Activated T-cell treated with anti-CD3 and anti-CD28 coated beads, Interleukin-2, amount 50 U/mL, for 4 hours (primary cell): Measurements from ENCODE around the gene NSUN3. TPM values are rescaled to one million over a fixed set of nuclear protein-coding genes. Genes with fewer than 3 reads are reported as not detected.
"Not testable (repeated sequence)": the region's sequence is repeated elsewhere in the genome, so short reads cannot be mapped to it uniquely, and the experiment has no call there.

ENCODE experiments used
- ATAC-seq, 2 donors: fragments of 200-7000 bp; cut with Tn5 transposase; one replicate each; pipeline ENCODE4 v1.10.0; 2021
- DNase-seq: peaks from one replicate; pipeline ENCODE4 v3.0.0-alpha.2; 2020
- H3K27me3 Mint-ChIP-seq: one replicate; pipeline ENCODE4 v1.8.0; 2021; ENCODE audit warnings: low read depth, mixed read lengths
- H3K36me3 Mint-ChIP-seq: one replicate; pipeline ENCODE4 v1.8.0; 2022; ENCODE audit warnings: mixed read lengths; ENCODE audit not compliant: insufficient read depth
- H3K4me1 Mint-ChIP-seq: one replicate; pipeline ENCODE4 v1.8.0; 2021; ENCODE audit warnings: low read depth, mixed read lengths
- H3K4me3 Mint-ChIP-seq: one replicate; pipeline ENCODE4 v1.8.0; 2021; ENCODE audit warnings: mild to moderate bottlenecking, moderate library complexity, mixed read lengths
- H3K9me3 Mint-ChIP-seq: one replicate; pipeline ENCODE4 v1.8.0; 2021; ENCODE audit warnings: mixed read lengths
- total RNA-seq, 3 donors: library from RNA; stranded (reverse); gene quantifications; one replicate each; pipeline ENCODE4 v1.2.1, GENCODE V29; 2021

NSUN3 gene
- total RNA-seq, 3 donors from 2014 or later = 14.0 to 19.3 (median 14.5) TPM

DNA sequence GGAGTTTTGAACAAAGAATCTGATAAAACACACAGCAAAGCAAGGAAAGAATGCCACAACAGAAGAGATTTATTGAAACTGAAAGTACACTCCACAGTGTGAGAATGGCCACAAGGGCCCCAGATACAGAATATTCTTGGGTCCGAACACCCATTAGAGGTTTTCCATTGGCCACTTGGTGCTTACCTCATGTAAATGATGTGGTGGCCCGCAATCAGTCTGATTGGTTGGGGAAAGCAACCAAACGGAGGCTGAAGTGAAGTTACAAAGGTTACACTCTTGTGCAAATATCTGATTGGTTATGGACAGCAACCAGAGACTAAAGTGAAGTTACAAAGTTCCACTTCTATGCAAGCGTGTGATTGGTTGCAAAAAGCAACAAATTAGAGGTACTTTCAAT, 20.4 kb downstream of the NSUN3 start:
- DNase-seq (no peak), ATAC-seq (no peak)
- Mint-ChIP-seq H3K27me3 (no peaks in the 10 kb centered on the region), H3K4me3 (no peak overlapping the region), H3K9me3 (no peaks in the 10 kb centered on the region), H3K36me3 (peaks cover 23% of the 10 kb centered on the region), H3K4me1 (peaks cover 37% of the 10 kb centered on the region)

DNA sequence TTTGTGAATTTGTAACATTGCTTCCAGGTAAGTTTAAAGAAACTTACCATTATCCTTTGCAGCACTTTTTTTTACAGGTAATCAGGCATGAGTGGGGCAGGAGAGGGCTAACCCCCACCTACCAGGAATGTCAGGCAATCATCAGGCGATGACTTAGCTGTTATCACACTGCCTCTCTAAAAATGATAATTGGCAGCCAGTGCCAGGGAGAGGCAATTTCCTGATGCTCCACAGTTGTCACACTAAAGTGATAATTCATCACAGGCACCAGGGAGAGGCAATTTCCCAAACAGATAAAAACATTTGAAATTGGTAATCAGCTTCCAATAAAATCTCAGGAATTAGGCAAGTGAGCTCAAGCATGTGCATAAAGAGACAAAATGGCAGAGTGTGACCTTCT, 26.3 kb downstream of the NSUN3 start:
- Mint-ChIP-seq H3K4me1 (peaks cover 2% of the 10 kb centered on the region), H3K4me3 (no peak overlapping the region), H3K36me3 (peaks cover 30% of the 10 kb centered on the region), H3K27me3 (no peaks in the 10 kb centered on the region), H3K9me3 (no peaks in the 10 kb centered on the region)
- ATAC-seq = no peak
- no peak for DNase-seq

DNA sequence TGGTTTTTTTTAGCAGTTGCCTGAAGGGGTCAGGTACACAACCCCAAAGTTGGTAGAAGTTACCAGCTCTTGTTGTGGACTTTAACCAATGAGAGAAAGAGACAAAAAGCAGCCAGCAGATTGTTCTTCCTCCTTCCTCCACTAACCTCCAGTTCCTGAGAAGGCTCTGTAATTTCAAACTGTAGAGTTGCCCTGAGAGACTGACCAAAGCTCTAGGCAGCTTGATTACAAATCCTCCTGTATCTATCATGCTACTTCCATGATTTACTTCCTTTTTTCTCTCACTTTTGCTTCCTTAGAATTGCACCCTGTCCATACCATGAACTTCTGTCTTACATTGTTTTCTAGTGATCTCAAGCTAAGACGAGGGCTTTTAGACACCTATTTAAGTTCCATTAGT, 29.2 kb downstream of the NSUN3 start:
- Mint-ChIP-seq H3K9me3 (no peaks in the 10 kb centered on the region), H3K4me1 (peaks cover 2% of the 10 kb centered on the region), H3K4me3 (no peak overlapping the region), H3K36me3 (peaks cover 34% of the 10 kb centered on the region), H3K27me3 (no peaks in the 10 kb centered on the region)
- DNase-seq (no peak), ATAC-seq (no peak)

DNA sequence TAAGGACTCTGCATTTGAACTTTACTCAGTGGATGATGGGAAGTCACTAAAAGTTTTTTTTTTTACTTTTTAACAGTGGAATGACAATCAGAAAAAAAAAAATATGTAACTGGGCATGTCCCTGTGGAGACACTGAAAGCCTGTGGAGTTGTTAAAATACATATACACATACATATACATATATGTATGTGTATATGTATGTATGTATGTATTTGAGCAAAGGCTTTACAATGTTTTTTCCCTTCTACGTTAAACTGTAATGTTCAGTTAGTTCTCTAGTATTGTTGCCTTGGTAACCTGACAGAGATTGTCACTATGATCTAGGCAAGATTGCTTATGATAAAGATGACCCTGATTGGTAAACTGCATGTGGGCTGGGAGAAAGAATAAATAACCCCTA, 30.3 kb downstream of the NSUN3 start:
- Mint-ChIP-seq H3K27me3 (no peaks in the 10 kb centered on the region), H3K4me1 (no peaks in the 10 kb centered on the region), H3K9me3 (no peaks in the 10 kb centered on the region), H3K36me3 (peaks cover 38% of the 10 kb centered on the region), H3K4me3 (no peak overlapping the region)
- ATAC-seq = no peak
- no peak for DNase-seq

DNA sequence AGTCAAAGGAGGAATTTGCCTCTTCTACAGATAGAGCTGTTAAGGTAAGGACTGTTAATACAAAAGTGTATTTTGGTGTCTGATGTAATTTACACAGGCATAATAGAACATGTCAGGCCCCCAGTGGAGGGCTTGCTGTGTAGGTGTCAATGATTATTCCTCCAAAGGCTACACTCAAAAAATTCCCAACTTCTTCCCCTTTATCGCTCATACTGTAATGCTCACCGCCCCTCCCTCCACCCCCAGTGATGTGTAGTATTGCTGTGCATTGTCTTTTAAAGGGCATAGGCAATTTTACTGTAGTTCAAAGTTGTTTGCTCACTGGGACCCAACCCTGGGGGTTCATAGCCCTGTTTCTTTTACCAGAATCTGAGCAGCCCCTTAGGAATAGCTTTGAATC, 32.2 kb downstream of the NSUN3 start:
- Mint-ChIP-seq H3K4me1 (no peaks in the 10 kb centered on the region), H3K36me3 (peaks cover 45% of the 10 kb centered on the region), H3K4me3 (no peak overlapping the region), H3K27me3 (no peaks in the 10 kb centered on the region), H3K9me3 (no peaks in the 10 kb centered on the region)
- DNase-seq (no peak), ATAC-seq (no peak)

DNA sequence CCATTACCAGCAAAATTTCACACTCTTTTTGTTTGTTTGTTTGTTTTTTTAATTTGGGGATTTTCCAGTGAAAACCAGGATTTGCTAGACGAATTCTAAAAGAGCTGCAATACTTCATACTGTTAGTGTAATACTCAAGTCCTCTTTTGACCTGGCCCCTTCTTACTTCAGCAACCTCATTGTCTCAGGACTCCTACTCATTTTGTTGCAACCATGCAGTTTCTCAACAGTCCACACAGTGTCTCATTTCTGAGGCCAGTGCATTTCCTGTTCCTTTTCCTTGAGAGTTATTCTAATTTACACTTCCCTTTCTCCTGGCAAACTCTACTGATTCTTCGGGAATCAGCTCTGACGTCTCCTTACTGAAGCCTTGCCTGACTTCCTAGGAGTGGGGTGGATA, 35.6 kb downstream of the NSUN3 start:
- DNase-seq (no peak), ATAC-seq (no peak)
- no peaks in the 10 kb centered on the region for H3K9me3 Mint-ChIP-seq
- no peaks in the 10 kb centered on the region for H3K27me3 Mint-ChIP-seq
- peaks cover 43% of the 10 kb centered on the region for H3K36me3 Mint-ChIP-seq
- H3K4me1 Mint-ChIP-seq = no peaks in the 10 kb centered on the region
- no peak overlapping the region for H3K4me3 Mint-ChIP-seq

DNA sequence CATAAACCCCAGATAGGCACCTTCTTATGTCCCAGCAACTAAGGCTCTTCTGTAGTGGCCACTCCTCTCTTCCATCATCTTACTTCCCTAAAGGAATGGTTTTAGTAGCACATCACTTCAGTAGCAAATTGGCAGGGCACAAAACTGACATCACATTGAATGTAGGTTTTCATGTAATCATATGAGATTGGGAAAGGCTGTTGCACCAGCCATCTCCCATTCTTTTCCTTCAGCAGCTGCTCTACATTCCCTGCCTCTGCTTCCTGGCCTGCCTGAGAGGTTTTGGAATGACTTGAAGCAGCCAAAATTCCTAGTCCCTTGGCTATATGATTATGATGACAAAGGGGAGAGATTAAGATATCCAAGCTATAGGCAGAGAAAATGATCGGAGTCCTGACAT, 36.5 kb downstream of the NSUN3 start:
- Mint-ChIP-seq H3K36me3 (peaks cover 41% of the 10 kb centered on the region), H3K4me1 (no peaks in the 10 kb centered on the region), H3K27me3 (no peaks in the 10 kb centered on the region), H3K4me3 (no peak overlapping the region), H3K9me3 (no peaks in the 10 kb centered on the region)
- no peak for DNase-seq
- ATAC-seq = no peak

DNA sequence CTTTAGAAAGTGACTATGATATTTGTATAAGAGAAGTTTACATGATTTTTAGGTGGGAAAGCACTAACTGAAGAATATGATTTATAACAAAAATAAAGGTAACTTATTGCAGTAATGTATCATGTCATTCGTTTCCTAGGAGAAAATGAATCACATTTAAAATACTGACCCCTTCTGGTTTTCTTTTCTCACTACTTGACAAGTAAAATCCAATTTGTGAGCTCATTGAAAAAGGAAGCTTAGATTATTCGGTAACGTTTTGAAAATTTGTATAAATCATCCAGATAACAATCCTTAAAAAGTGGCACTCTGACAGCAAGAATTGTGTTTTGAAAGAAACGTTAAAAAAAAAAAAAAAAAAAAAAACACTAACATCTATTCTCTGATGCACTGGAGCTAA, 39.0 kb downstream of the NSUN3 start:
- H3K4me3 Mint-ChIP-seq = no peak overlapping the region
- H3K36me3 Mint-ChIP-seq = peaks cover 38% of the 10 kb centered on the region
- DNase-seq (no peak), ATAC-seq (no peak)
- no peaks in the 10 kb centered on the region for H3K27me3 Mint-ChIP-seq
- no peaks in the 10 kb centered on the region for H3K9me3 Mint-ChIP-seq
- H3K4me1 Mint-ChIP-seq = no peaks in the 10 kb centered on the region

DNA sequence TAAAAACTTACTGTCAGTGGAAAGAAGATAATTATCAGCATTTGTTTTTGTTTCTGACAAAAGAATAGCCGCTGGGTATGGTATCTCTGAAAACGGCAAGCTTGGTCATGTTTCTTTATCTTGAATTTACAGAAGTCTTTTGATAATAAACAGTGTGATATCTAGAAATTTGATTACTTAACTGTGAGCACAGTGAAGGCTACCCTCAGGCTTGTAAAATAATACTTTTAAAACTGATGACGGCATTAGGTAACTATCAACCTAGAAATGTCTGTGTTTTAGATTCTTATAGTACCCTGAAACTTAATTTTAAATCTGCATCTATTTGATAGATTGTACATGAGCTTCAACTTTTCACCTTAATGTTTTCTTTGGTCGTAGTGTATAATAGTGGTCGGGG, 43.4 kb downstream of the NSUN3 start:
- H3K36me3 Mint-ChIP-seq = peaks cover 16% of the 10 kb centered on the region
- DNase-seq = no peak
- H3K9me3 Mint-ChIP-seq = no peaks in the 10 kb centered on the region
- H3K4me1 Mint-ChIP-seq = no peaks in the 10 kb centered on the region
- H3K27me3 Mint-ChIP-seq = no peaks in the 10 kb centered on the region
- ATAC-seq = no peak
- no peak overlapping the region for H3K4me3 Mint-ChIP-seq

DNA sequence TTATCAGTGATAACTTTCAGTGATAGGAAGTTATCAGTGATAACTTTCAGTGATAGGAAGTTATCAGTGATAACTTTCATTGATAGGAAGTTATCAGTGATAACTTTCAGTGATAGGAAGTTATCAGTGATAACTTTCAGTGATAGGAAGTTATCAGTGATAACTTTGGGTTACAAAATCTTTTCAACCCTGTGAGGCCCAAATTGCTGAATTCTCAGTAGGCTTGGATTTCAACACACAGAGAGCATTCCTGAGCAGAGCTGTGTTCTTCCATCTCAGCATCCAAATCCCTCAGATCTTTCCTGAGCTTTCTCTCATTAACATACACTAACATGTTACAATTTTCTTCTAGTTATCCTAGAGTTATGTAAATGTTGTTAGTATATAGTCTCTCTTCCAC, 47.4 kb downstream of the NSUN3 start:
- peaks cover 27% of the 10 kb centered on the region for H3K36me3 Mint-ChIP-seq
- DNase-seq, ATAC-seq, H3K4me1 Mint-ChIP-seq, H3K27me3 Mint-ChIP-seq, H3K4me3 Mint-ChIP-seq, H3K9me3 Mint-ChIP-seq: not testable (repeated sequence)

DNA sequence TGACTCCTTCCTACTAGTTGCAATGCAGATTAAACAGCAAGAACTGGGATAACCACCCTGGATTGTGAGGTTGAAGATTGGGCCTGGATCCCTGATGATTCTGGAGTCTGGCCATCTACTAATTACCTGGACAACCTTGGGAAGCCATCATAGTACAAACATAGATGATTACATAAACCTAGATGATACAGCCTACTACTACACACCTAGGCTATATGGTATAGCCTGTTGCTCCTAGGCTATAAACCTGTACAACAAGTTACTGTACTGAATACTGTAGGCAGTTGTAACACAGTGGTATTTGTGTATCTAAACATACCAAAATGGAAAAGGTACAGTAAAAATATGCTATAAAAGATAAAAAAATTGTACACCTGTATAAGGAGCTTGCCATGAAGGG, 48.0 kb downstream of the NSUN3 start:
- H3K4me3 Mint-ChIP-seq = no peak overlapping the region
- peaks cover 2% of the 10 kb centered on the region for H3K4me1 Mint-ChIP-seq
- no peaks in the 10 kb centered on the region for H3K27me3 Mint-ChIP-seq
- no peaks in the 10 kb centered on the region for H3K9me3 Mint-ChIP-seq
- DNase-seq (no peak), ATAC-seq (no peak)
- H3K36me3 Mint-ChIP-seq = peaks cover 25% of the 10 kb centered on the region

DNA sequence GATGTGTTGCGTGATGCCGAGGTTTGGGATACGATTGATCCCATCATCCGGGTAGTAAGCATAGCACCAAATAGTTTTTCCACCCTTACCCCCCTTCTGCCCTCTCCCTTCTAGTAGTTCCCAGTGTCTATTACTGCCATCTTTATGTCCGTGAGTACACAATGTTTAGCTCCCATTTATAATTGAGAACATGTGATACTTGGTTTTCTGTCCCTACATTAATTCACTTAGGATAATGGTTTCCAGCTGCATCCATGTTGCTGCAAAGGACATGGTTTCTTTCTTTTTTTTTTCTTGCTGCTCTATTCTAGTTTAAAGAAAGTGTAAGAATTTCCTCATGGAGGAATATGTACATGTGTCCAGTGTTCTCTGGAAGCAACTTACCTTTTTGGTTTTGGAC, 51.8 kb downstream of the NSUN3 start:
- Mint-ChIP-seq H3K36me3 (peaks cover 18% of the 10 kb centered on the region), H3K4me1 (peaks cover 4% of the 10 kb centered on the region), H3K9me3 (no peaks in the 10 kb centered on the region), H3K4me3 (no peak overlapping the region), H3K27me3 (no peaks in the 10 kb centered on the region)
- DNase-seq = no peak
- no peak for ATAC-seq

DNA sequence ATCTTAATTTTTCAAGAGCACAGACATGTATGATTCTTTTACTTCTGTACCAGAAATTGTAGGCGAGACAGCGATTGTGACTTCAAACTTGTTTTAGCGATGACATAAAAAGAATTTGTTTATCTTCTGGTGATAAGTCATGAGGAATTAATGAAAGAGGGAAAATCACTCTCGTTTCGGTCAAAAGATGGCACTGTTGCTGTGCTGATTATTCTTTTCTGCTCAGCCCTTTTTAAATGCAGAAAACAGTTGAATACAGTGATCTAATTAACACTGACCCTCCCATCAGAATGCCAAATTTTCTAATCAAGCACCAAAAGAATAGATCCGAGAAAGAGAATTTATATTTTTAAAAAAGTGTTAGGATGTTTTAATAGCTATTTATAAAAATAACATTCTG, 52.6 kb downstream of the NSUN3 start:
- Mint-ChIP-seq H3K27me3 (no peaks in the 10 kb centered on the region), H3K9me3 (no peaks in the 10 kb centered on the region), H3K36me3 (peaks cover 18% of the 10 kb centered on the region), H3K4me1 (peaks cover 4% of the 10 kb centered on the region), H3K4me3 (no peak overlapping the region)
- no peak for ATAC-seq
- DNase-seq = no peak

DNA sequence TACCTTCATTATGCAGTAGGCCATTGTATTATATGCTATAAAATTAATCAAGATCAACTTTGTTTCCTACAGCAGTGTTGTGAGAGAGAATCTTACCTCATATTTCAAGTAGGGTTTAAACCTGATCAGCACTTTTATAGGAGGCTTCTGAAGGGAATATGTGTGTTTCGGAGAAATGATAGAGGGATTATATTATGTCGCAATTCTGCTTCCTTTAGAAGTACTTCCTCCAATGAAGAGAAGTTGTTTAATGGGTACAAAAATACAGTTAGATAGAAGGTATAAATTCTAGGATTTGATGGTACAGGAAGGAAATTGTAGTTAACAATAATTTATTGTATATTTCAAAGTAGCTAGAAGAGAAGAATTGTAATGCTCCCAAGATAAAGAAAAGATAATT, 54.9 kb downstream of the NSUN3 start:
- Mint-ChIP-seq H3K4me3 (no peak overlapping the region), H3K4me1 (peaks cover 4% of the 10 kb centered on the region), H3K9me3 (no peaks in the 10 kb centered on the region), H3K27me3 (no peaks in the 10 kb centered on the region), H3K36me3 (peaks cover 9% of the 10 kb centered on the region)
- no peak for DNase-seq
- ATAC-seq = no peak

DNA sequence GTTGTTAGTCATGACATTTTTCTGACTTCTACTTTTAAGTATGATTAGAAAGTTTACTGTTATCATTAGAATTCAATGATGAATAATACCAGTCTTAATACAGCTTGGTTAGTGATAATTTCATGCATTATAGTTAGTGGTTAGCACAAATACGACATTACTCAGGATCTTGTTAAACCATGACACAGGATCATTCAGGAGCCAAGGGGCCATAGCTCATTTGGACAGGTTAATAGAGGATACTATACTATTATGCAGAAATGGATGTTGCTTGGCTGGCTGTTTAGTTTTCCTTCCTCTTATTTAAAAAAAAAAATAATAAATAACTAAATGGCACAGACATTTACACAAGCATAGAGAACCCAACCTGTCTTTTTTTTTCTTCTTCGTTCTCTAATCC, 55.5 kb downstream of the NSUN3 start:
- Mint-ChIP-seq H3K9me3 (no peaks in the 10 kb centered on the region), H3K4me3 (no peak overlapping the region), H3K36me3 (peaks cover 7% of the 10 kb centered on the region), H3K4me1 (peaks cover 2% of the 10 kb centered on the region), H3K27me3 (no peaks in the 10 kb centered on the region)
- DNase-seq (no peak), ATAC-seq (no peak)

DNA sequence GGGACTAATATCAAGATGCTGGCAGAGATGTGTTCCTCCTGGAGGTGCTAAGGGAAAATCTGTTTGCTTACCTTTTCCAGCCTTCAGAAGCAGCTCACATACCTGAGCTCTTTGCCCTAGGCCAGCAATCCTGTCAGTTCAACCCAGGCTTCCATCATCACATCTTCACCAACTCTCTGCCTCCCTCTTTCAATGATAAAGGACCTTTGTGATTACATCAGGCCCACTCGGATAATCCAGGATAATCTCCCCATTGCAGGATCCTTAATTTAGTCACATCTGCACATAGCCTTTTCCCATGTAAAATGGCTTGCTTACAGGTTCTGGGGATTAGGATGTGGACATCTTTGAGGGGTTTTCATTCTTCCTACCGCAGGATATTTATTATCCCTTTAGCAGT, 58.3 kb downstream of the NSUN3 start:
- no peak for ATAC-seq
- no peak for DNase-seq
- Mint-ChIP-seq H3K4me1 (peaks cover 2% of the 10 kb centered on the region), H3K27me3 (no peaks in the 10 kb centered on the region), H3K9me3 (no peaks in the 10 kb centered on the region), H3K36me3 (peaks cover 18% of the 10 kb centered on the region), H3K4me3 (no peak overlapping the region)
